ENCODE data around the gene ANKRD33B.
"Not testable (repeated sequence)": the region's sequence is repeated elsewhere in the genome, so short reads cannot be mapped to it uniquely, and the experiment has no call there.

ANKRD33B gene

DNA sequence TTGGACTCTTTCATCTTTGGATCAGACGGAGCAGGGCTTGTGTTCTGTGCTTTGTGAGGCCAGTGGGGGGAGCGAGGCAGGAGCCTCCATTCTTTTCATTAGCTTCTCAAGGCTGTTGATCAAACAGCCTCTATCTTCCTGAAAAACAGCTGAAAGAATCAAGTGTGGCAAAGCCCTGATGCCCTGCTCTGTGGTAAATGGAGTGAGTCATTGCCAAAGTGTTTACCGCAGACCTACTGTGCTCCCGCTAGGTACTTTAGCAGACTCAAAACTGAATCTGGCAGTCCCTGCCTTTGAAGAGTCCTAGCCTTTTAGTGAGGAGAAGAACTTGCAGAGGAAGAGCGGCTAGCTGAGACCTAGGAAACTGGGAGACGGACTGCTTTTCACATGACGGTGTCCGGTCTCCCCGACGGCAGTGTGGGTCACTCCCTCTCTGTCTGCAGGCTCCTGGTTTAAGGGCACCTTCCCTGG, 3.3 kb downstream of the ANKRD33B start:
- no peak for DNase-seq (ENCODE audit: low read depth, low spot score)
- Histone ChIP-seq H3K9me3 (ENCODE audit: insufficient read depth, low read length) (no peaks in the 10 kb centered on the region), H3K4me3 (ENCODE audit: insufficient read length, low read depth) (no peak overlapping the region), H3K36me3 (ENCODE audit: insufficient read depth, insufficient read length, low read length) (peaks cover 6% of the 10 kb centered on the region), H3K4me1 (ENCODE audit: insufficient read depth, insufficient read length) (peaks cover 12% of the 10 kb centered on the region), H3K9ac (ENCODE audit: insufficient read length, low read depth) (no peak overlapping the region), H3K27me3 (ENCODE audit: insufficient read depth, insufficient read length) (peaks cover 35% of the 10 kb centered on the region)
- TF ChIP-seq SUZ12 (IDR thresholded peaks at IDR 0.05; ENCODE audit: extremely low read depth, insufficient read depth, insufficient read length) = no peak
- TF ChIP-seq YY1 (IDR thresholded peaks at IDR 0.05; ENCODE audit: insufficient read depth, insufficient read length) = no peak
- TF ChIP-seq ZNF274 (IDR thresholded peaks at IDR 0.05; ENCODE audit: low read depth, low read length) = no peak

DNA sequence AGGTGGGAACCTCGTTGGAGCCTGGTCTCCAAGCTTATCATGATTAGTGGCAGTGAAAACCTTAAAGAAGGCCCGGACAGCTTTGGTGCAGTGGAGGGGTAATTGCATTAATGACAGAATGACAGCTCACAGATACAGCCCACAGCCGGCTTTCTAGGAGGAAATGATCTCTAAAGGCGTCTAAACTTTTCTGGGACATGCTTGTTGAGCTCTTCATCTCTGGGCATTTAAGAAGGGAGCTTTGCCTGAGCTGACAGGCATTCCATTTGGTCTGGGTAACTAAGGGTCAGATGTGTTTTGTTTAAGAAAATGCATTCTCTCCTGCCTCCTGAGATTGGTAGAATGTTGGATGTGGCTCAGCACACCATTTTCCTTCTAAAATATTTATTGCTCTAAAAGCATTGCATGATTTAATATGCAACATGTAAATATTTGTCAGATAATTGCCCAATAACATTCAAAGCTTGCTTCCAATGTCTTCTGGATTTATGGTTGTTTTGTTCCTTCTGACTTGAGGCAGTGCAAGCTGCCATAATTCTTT, 4.0 kb downstream of the ANKRD33B start:
- no peak overlapping the region for H3K9ac ChIP-seq (ENCODE audit: insufficient read length, low read depth)
- no peak for DNase-seq (ENCODE audit: low read depth, low spot score)
- H3K4me1 ChIP-seq (ENCODE audit: insufficient read depth, insufficient read length) = peaks cover 11% of the 10 kb centered on the region
- H3K27me3 ChIP-seq (ENCODE audit: insufficient read depth, insufficient read length) = peaks cover 28% of the 10 kb centered on the region
- no peak overlapping the region for H3K4me3 ChIP-seq (ENCODE audit: insufficient read length, low read depth)
- TF ChIP-seq YY1 (IDR thresholded peaks at IDR 0.05; ENCODE audit: insufficient read depth, insufficient read length) = no peak
- TF ChIP-seq ZNF274 (IDR thresholded peaks at IDR 0.05; ENCODE audit: low read depth, low read length) = no peak
- TF ChIP-seq SUZ12 (IDR thresholded peaks at IDR 0.05; ENCODE audit: extremely low read depth, insufficient read depth, insufficient read length) = no peak
- peaks cover 10% of the 10 kb centered on the region for H3K36me3 ChIP-seq (ENCODE audit: insufficient read depth, insufficient read length, low read length)
- H3K9me3 ChIP-seq (ENCODE audit: insufficient read depth, low read length) = no peaks in the 10 kb centered on the region

- H3K4me1 ChIP-seq (ENCODE audit: insufficient read depth, insufficient read length); H3K4me3 ChIP-seq (ENCODE audit: insufficient read length, low read depth); H3K9me3 ChIP-seq (ENCODE audit: insufficient read depth, low read length); H3K9ac ChIP-seq (ENCODE audit: insufficient read length, low read depth); DNase-seq (ENCODE audit: low read depth, low spot score): not testable (repeated sequence)
- H3K36me3 ChIP-seq (ENCODE audit: insufficient read depth, insufficient read length, low read length) = peaks cover 10% of the 10 kb centered on the region
- H3K27me3 ChIP-seq (ENCODE audit: insufficient read depth, insufficient read length) = peaks cover 20% of the 10 kb centered on the region
Measured at GRCh38 chr5:10570540-10570939, 6.7 kb downstream of the ANKRD33B start.

DNA sequence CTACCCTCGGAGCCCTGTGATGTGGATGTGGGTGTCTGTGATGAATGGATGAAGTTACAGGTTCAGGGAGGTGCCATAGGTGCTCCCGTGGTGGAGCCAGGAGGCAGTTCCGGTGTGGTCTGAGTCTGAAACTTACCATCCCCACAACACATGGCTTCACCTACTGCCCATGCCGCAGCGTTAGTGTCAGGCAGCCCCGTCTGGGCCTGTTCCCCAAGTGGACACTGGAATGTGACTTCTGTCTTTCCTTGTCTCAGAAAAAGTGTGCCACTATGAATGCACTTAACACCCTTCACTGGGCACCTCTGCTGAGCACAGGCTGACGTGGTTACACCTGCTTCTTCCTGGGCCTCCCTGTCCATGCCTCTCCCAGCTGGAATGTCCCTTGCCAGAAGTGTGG, 8.6 kb downstream of the ANKRD33B start:
- Histone ChIP-seq H3K27me3 (ENCODE audit: insufficient read depth, insufficient read length) (peaks cover 5% of the 10 kb centered on the region), H3K9ac (ENCODE audit: insufficient read length, low read depth) (no peak overlapping the region), H3K36me3 (ENCODE audit: insufficient read depth, insufficient read length, low read length) (peaks cover 7% of the 10 kb centered on the region), H3K4me1 (ENCODE audit: insufficient read depth, insufficient read length) (peaks cover 2% of the 10 kb centered on the region), H3K4me3 (ENCODE audit: insufficient read length, low read depth) (no peak overlapping the region), H3K9me3 (ENCODE audit: insufficient read depth, low read length) (no peaks in the 10 kb centered on the region)
- no peak for TF ChIP-seq YY1 (IDR thresholded peaks at IDR 0.05; ENCODE audit: insufficient read depth, insufficient read length)
- no peak for TF ChIP-seq SUZ12 (IDR thresholded peaks at IDR 0.05; ENCODE audit: extremely low read depth, insufficient read depth, insufficient read length)
- TF ChIP-seq ZNF274 (IDR thresholded peaks at IDR 0.05; ENCODE audit: low read depth, low read length) = no peak
- no peak for DNase-seq (ENCODE audit: low read depth, low spot score)

GRCh38 chr5:10573487-10574145, 9.7 kb downstream of the ANKRD33B start:
- Histone ChIP-seq H3K9ac (ENCODE audit: insufficient read length, low read depth) (no peak overlapping the region), H3K4me3 (ENCODE audit: insufficient read length, low read depth) (no peak overlapping the region), H3K4me1 (ENCODE audit: insufficient read depth, insufficient read length) (no peaks in the 10 kb centered on the region), H3K9me3 (ENCODE audit: insufficient read depth, low read length) (no peaks in the 10 kb centered on the region), H3K27me3 (ENCODE audit: insufficient read depth, insufficient read length) (no peaks in the 10 kb centered on the region), H3K36me3 (ENCODE audit: insufficient read depth, insufficient read length, low read length) (peaks cover 7% of the 10 kb centered on the region)
- TF ChIP-seq ZNF274 (IDR thresholded peaks at IDR 0.05; ENCODE audit: low read depth, low read length) = no peak
- no peak for TF ChIP-seq SUZ12 (IDR thresholded peaks at IDR 0.05; ENCODE audit: extremely low read depth, insufficient read depth, insufficient read length)
- TF ChIP-seq YY1 (IDR thresholded peaks at IDR 0.05; ENCODE audit: insufficient read depth, insufficient read length) = no peak
- no peak for DNase-seq (ENCODE audit: low read depth, low spot score)

GRCh38 chr5:10574879-10575278, 11.0 kb downstream of the ANKRD33B start:
- not testable (repeated sequence) for DNase-seq (ENCODE audit: low read depth, low spot score); H3K9ac ChIP-seq (ENCODE audit: insufficient read length, low read depth); H3K4me1 ChIP-seq (ENCODE audit: insufficient read depth, insufficient read length); H3K9me3 ChIP-seq (ENCODE audit: insufficient read depth, low read length); H3K27me3 ChIP-seq (ENCODE audit: insufficient read depth, insufficient read length); H3K4me3 ChIP-seq (ENCODE audit: insufficient read length, low read depth); H3K36me3 ChIP-seq (ENCODE audit: insufficient read depth, insufficient read length, low read length)

DNA sequence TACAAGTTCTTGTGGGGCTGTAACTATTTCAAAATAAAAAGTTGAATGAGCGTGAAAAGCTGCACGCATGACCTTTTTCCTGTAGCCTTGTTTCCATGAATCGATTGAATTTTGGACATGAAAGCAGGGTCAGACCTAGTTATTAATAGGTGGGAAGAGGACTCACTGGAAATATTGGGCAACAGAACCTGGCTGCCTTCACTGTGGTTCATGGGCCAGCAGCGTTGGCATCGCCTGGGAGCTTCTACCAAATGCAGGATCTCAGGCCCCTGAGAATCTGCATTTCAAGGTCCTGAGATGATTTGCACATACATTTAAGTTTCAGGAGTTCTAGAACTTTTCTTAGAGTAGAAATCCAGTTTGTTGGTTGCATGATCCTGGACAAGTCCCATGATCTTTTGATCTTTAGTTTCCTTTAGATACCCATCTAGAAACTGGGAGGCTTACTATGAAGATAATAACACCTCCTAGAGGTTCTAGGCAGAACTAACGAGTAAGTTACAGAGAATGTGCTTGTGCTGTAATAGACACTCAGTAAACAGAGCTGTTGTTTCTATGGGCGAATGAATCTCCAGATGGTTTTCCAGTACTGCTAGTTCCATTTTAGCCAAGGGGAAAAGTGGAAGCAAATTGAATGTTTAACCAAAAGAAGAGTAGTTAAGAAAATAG, 12.4 kb downstream of the ANKRD33B start:
- H3K4me3 ChIP-seq (ENCODE audit: insufficient read length, low read depth) = no peak overlapping the region
- no peak for DNase-seq (ENCODE audit: low read depth, low spot score)

More for the DNA sequence above, 12.4 kb downstream of the ANKRD33B start:
- H3K27me3 ChIP-seq (ENCODE audit: insufficient read depth, insufficient read length) = no peaks in the 10 kb centered on the region
- H3K4me1 ChIP-seq (ENCODE audit: insufficient read depth, insufficient read length) = no peaks in the 10 kb centered on the region
- TF ChIP-seq ZNF274 (IDR thresholded peaks at IDR 0.05; ENCODE audit: low read depth, low read length) = no peak
- no peak for TF ChIP-seq YY1 (IDR thresholded peaks at IDR 0.05; ENCODE audit: insufficient read depth, insufficient read length)
- TF ChIP-seq SUZ12 (IDR thresholded peaks at IDR 0.05; ENCODE audit: extremely low read depth, insufficient read depth, insufficient read length) = no peak
- H3K9ac ChIP-seq (ENCODE audit: insufficient read length, low read depth) = no peak overlapping the region
- peaks cover 7% of the 10 kb centered on the region for H3K36me3 ChIP-seq (ENCODE audit: insufficient read depth, insufficient read length, low read length)
- H3K9me3 ChIP-seq (ENCODE audit: insufficient read depth, low read length) = no peaks in the 10 kb centered on the region

All from NT2/D1 (cell line).